Amygdala (tissue), 56 donors: ENCODE data around the gene ELMO2.

Experiments used
- DNase-seq, 56 donors: peaks; one replicate each; lab custom pipeline; 2025; lab: John Stamatoyannopoulos, UW

The ELMO2 gene

DNA sequence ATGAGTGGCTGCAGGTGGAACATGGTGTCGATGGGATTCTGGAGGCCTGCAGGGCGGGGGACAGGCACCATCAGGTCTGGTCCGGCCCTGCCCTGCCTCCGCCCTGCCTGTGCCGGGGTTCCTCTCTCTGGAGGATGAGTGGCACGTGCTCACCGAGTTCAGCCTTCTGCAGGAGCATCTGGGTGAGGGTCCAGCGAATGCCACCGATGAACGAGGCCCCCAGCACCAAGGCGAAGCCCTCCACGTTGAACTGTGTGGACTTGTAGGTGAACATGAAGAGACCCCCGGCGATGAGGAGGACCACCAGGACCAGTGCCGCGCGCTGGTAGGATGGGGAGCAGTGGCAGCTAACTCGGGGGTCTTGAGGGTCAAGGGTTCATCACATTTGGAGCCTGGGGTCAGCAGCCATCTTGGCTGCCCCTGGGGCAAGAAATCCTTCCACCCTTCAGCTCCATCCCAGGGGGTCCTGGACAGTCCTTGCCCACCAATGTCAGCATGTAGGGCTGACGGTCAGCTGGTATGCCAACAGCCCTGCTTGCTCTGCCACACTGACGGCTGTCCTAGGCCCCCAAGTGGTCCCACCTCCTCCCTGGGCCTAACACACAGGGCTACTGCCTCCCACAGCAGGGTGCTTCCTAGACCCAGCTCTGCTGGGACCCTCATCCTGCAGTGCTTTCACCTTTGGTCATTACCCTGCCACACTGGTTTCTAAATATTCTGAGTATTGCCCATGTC is 51.3 kb downstream of the ELMO2 start:
- DNase-seq: no peak

DNA sequence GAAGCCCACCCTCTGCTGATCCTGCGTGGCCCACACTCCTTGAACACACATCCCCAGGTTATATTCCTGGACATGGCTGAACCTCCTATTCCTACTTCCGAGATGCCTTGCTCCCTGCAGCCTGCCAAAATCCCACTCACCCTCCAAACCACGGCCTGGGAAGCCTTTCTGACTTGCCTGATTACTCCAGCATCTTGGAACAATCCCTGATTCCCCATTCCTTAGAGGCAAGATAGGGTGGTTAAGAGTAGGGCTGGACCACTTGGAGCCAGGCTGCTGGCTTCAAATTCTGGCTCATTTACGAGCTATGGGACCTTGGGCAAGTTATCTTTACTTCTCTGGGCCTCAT is 52.2 kb downstream of the ELMO2 start:
- no peak for DNase-seq

DNA sequence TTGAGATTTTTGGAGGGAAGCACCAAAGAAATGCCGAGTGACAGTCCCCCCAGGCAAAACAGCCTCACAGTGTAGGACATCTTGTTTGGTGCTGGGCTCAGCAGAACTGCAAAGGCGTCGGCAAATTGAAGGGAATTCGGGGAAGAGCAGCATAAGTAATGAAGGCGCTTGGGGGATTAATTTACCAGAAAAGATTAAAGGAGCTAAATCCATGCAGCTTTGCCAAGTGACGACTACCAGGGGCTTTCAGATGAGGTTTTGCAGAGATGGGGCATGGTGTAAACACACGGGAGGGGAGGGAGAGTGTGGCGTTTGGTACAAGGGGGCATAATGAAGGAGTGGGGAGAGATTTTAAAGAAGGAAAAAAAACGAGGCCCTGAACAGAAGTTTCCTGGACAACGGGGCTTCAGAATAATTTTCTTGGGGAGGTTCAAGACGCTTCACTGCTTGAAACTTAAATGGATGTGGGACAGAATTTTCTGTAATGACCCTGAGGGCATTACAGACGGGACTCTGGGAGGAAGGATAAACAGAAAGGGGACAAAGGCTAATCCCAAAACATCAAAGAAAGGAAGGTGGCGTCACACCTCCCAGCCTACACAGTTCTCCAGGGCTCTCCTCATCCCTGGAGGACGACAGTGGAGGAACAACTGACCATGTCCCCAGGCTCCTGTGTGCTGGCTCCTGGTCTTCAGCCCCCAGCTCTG is 52.8 kb downstream of the ELMO2 start:
- DNase-seq: no peak

DNA sequence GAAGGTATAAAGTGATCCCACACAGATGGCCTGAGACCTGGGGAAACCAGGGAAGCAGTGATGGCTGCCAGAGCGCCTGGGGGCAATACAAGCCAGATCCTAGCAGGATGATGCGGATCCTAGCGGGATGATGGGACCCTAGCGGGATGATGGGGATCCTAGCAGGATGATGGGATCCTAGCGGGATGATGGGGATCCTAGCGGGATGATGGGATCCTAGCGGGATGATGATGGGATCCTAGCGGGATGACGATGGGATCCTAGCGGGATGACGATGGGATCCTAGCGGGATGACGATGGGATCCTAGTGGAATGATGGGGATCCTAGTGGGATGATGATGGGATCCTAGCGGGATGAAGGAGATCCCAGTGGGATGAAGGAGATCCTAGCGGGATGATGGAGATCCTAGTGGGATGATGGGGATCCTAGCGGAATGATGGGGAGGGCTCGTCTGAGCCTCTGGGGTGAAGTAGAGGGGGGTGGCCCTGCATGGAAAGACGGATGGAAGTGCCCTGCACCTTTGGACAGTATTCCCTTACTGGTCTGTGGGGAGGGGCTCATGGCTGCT is 54.0 kb downstream of the ELMO2 start:
- no peak for DNase-seq

DNA sequence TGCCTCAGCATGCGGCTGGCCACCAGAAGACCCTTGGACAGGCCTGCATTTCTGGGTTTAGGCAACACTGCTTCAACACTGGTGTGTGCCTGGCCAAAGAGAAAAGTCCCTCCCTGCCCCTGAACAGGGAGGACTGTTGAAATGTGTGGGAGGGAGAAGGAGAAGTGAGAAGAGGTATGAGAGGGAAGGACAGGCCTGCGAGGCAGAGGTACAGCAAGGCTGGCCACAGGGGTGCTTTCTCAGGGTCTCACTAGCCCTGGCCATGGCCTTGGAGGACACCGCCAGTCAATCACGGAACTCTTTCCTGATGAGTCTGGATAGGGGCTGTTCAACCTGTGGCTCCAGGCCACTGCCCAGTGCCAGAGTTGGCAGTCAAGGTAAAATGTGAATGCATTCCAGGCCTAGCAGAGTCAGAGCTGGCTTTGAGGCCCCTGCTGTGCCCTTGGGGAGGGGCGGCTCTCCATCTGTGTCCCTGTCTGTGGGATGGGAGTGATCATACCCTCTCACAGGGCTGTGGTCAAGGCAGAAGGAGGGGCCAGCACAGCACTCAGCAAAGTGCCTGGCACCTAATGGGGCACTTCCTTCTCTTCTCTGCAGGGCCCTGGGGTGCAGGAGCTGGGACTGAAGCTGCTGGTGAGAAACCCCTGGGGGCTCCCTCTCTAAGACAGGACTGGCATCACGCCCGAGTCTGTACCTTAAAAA is 54.9 kb downstream of the ELMO2 start:
- DNase-seq: no peak

DNA sequence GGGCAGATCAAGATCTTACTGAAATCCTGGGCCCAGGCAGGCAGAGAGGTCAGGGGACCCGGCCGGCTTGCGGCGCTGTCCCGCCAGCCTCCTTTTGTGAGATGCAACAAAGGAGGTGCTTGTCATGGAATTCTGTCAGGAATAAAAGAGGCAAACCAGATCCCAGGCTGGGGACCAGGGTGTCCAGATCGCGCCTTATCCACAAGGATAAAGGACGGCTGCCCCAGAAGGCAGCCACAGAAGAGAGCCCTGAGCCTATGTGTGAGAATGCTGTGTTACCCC is 55.5 kb downstream of the ELMO2 start:
- peak in 2 of 56 donors; percentile 12 to 33 for DNase-seq

DNA sequence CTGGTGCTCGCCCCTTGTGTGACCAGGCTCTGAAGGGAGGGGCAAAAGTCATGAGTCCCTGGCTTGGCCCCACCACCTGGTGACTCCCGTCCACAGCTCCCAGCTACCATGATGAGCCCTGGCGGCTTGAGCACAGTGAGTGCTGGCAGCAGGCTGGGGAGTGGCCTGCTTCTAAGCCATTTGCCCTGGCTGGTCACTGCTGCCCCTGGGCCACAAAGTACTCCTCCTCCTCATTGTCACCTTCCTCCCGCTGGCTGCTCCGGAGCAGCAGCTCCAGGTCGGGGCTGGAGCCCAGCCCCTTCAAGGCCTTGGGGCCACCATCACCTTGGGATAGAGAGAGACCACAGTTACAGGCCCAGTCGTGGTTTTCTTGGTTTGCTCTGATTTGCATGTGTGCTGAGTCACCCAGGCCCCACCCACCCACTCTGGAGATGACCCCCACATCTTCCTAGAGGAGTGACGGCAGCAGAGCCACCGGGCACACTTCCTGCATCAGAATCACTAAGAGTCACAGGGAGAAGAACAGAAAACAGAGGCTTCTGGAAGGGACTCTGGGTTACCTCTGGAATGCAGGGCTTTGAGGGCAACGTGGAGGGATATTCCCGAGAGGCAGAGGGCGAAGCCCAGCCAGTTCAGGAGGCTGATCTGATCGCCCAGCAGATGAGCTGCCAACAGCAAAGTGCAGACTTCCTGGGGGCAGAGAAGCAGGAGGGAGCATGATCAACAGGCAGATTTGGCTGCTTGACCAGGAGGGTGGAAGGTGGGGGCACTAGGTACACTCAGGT is 56.0 kb downstream of the ELMO2 start:
- peak in 5 of 56 donors; percentile 16 to 42 (median 21) for DNase-seq

DNA sequence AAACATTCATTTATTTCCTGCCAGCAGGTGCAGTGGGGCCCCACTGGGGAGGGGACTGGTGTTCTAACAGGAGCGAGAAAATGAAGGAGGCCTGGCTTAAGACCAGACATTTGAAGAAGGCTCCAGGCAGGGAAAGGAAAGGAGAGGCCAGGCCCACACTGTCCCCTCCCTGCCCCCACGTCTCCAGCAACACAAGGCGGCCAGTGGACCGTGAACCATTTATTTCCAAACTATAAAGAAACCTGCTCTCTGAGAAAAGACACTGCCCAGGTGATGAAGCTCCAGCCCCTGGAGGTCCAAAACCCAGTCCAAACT is 56.7 kb downstream of the ELMO2 start:
- DNase-seq: no peak

DNA sequence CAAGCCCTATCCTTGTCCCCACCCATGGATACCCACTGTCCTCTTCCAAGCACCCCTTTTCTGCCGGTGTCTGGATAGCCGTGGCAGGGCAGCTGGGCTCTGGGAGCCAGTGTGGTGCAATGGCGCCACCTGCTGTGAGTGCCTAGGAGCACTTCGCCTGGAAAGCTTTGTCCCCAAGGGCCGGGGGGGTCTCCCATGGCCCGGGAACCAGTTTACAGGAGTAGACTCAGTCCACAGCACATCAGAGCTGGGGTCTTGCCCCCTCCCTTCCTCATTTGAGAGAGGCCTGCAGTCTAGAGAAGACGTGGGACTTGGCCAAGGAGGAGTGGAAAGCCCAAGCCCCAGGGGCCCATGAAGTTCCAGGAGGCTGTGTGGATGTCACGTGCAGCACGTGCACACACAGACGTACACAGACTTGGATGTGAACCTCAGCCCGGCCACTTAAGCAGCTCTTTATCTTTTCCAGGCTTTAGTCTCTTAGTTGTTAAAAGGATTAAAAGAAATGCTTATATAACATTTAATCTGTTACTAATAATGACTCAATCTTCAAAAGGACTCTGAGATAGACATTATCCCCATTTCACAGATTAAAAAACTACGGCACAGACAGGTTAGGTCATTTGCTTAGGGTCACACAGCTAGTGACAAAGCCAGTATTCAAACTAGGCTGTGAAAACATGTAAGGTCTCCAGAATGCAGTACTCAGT is 57.2 kb downstream of the ELMO2 start:
- peak in 49 of 56 donors; percentile 14 to 80 (median 40) for DNase-seq

DNA sequence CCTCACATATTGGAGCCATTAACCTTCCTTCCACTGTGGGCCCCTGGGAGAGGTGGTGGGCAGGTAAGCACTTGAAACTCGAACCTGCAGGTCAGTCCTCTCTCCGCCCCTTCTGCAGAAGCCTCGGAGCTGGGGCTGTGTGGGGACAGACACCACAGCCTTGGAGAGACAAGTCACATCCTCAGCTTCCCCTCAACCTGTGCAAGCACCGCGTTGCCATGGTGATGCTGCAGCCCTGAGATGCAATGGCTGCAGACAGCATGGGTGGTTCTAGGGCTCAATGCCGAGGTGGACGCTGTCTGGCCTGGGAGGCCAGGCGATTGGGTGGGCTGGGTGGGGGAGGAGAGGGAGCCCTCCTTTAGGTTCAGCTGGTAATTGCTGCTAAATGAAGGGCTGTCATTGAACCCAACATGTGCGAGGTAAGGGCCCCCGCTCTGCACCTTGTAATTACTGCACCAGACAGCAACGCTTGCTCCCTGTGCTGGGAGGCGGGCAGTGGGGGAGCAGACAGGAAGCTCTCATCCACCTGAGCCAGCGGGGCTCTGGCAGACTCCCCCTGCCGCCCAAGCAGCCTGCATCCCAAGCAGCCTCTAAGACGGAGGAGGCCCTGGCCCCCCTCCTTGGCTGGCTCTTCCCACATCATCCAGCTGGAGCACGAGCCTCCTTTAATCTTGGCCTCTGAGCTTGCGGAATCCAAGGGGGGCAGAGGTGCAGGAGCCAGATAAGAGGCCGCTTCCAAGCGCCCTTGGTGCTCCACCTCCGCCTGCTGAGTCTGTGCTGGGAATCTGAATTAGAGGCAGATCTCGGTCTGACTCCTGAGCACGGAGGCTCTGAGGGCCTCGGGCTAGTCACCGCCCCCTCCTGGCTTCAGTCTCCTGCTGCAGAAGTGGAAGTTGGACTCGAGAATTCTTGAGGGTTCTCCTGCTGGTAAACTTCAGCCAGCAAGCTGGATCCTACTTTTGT is 58.3 kb downstream of the ELMO2 start:
- DNase-seq: peak in 12 of 56 donors; percentile 21 to 52 (median 38)

DNA sequence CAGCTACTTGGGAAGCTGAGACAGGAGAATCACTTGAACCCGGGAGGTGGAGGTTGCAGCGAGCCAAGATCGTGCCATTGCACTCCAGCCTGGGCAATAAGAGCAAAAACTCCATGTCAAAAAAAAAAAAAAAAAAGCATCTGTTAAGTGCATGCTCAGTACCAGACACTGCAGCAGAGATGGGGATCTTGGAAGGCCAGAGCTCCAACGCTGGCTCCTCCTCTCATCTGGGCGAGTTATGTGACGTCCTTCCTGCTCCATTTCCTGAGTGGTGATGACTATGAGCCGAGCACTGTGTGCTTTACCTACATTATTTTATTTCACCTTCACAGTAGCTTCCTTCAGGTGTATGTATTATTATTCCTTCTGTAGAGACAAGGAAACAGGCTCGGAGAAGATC is 59.6 kb downstream of the ELMO2 start:
- DNase-seq: no peak

DNA sequence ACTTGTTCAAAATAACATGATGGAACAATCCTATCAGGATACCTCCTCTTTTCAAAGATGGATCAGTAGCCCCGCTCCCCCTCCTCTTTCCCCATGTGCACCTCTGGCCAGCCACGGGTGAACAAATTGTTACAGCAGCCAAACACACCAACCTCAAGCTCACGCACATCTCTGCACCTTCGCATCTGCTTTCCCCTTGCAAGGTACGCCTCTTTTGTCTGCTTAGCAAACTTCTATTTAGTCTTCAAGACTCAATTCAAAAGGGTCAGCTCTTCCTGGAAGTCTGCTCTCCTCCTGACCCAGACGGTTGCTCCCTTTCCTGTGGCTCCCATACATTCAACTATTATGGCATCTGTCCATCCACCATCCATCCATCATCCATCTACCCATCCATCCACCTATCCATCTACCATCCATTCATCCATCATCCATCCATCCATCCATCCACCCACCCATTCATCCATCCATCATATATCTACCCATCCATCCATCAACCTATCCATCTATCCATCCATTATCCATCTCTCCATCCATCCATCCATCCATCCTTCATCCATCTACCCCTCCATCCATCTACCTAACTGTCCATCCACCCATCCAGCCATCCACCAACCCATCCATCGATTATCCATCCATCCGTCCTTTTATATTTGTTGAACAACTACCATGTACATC is 61.8 kb downstream of the ELMO2 start:
- DNase-seq: no peak

DNA sequence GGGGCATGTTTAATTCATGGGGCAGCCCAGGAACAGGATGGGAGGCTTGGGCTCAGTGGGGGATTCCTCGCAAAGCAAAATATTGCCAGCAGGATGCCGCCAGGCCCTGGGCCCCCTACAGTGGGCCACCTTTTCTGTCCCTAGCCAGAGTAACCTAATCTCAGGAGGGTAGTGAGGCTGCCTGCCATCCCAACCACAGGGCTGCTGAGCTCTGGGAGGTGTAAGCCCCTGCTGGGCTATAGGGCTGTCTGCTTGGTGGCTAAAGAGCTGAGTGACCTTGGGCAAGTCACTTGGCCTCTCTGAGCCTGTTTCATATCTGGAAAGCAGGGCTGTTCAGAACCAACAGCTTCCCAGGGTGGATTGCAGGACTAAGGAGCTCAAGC is 62.4 kb downstream of the ELMO2 start:
- DNase-seq: no peak

DNA sequence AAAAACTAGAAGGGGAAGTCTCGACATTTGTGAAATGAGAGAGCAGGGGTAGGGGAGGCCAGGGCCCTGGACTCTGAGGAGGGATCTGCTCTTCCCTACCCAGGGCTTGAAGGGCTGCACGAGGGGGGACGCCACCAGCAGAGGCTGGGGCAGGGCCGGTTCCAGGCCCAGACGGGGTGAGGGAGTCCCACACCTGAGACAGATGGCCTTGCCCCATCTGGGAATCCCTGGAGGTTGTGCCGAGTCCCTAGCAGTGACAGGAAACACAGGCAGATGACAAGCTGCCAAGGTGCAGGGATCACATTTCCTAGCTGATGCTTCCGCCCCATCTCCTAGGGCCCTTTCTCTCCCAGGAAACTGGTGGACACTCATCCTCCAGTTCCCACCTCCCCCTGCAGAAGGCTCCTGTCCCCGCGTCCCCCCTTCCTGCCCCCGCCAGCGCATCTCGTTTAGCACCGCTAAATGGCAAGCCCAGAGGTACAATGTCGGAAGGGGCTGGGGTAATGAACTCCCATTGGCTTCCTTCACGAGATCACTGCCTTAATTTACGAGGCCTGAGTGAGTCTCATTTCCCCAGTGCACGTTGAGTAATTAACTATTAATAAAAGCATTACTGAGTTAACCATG is 63.0 kb downstream of the ELMO2 start:
- no peak for DNase-seq

DNA sequence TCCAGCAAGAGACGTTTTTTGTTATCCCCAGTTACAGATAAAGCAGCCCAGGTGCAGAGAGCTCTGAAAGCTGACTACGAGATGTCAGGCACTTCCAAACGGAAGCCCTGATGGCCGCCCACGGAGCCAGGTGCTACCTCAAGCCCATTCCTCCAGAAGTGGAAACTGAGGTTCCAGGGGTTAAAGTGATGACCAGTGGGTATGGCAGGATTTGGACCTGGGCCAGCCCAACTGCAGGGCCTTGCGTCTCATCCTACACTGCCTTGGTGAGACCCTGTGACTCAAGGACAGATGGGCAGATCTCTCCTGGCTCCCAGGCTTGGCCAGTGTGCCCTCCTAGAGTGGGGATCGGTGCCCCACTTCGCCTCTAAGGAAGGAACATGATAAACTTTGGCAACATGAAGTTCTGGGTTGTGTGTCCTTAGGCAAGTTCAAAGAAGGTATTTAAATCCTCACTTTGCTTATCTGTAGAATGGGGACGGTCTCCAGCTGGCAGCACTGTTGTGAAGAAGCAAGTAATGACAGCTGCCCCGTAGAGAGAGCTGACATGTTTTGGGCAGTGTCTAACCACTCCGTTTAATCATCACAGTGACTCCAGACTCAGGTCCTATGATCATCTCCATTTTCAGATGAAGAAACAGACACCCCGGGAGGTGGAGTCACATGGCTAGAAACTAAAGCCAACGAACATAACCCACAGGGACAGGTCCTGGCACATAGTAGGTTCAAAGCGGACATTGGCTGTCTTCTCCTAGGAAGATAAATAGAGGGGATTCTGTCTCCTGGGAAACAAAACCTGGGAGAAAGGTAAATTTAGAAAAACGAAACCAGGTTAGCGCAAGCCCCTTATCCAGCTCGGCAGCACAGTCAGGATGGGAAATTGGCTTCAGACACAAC is 63.7 kb downstream of the ELMO2 start:
- no peak for DNase-seq

DNA sequence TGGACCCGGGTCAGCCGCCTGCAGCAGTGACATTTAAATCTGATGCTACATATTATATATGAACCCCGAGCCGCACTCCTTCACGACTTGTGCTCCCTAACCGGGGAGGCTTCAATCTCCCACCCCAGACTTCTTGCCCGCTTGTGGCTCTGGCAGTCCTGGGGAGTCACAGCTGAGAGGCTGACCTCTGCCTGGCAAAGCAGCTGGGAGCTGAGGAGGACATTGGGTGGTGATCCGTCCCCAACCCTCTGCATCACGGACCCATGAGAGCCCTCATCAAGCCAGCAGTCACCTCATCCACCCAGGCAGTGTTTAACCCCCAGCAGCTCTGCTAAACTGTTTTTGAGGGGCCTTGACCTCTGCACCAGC is 64.4 kb downstream of the ELMO2 start:
- no peak for DNase-seq
